UCSD-AML1 (cell line): ENCODE measurements around the gene STT3B.

Source experiments
- DNase-seq: peaks from one replicate; lab custom pipeline; 2025; ENCODE audit not compliant: unreplicated experiment; lab: John Stamatoyannopoulos, UW

Gene STT3B

DNA sequence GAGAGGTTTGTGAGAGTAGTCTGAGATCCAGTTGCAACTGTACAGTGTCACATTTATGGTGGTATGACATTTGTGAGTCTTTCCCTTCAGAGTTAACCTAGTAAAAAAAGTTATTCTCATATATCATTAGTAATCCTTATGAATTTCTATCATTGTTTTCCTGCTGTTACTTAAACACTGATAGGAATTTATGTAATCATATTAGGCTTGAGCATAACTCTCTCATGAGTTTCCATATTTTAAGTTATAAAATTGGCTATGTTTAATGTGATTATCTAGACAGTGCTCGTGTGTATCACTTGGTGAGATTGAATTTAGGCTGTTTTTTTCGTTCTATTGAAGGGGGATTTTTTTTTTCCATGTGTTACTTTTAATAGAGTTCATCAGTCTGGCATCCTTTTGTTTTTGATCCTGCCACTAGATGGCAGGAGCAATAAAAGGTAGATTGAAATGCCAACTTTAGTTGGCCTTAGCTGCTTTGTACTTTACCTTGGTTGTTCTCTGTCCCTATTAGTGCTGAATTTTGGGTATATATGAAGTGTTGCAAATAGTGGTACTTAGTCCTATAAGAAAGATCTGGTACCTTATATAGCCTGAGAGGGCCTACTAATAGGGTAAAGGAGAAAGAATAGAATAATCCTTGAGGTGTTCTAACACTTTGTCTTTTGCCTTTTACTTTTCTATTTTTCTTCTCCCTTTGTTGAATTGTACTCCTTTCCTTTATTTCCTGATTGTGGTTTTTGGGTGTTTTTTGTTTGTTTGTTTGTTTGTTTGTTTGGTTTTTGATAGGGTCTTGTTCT is 17.9 kb downstream of the STT3B start:
- DNase-seq, result no peak

DNA sequence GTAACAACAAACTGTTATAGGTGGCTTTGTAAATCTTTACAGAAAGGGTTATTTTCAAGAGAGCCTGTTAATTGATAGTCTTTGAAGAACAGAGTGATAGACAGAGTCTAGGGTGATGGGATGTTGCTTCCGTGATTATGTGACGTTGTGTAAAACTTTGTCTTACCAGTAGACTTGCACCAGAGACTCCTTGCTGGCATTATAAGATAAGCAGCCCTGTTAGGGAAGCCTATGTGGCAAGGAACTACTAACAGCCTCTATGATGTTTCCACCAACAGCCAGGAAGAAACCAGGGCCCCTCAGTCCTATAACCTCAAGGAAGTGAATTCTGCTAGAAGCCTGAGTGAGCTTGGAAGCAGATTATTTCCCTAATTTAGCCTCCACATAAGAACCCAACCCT is 18.9 kb downstream of the STT3B start:
- DNase-seq, result no peak

DNA sequence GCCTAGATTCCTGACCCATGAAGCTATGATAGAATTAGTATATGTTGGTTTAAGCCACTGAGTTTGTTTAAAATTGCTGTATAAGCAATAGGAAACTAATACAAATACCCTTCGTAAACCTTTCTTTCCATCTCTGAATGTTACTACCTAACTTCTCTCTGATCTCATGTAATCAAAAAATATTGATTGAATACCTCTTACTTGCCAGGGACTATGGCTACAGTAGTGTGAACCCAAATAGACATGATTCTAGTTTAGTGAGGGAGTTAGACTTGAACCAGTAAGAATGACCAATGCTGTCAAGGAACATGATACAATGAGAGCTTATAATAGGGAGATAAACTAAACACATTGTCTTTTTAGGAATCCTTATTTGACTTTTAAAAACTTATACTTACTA is 19.4 kb downstream of the STT3B start:
- no peak for DNase-seq

DNA sequence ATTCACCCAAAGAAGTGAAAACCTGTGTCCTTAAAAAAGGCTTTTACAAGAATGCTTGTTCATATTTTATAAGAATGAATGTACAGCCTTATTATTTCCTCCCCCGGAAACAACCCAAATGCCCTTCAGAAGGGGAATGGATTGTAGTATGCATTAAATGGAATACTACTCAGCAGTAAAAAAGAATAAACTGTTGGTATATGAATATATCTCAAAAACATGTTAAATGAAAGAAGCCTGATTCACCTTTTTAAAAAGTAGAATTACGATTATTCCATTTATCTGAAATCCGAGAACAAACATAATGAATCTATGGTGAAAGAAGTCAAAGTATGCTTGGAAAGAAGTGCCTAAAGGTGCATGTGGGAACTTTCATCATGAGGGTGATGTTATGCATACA is 20.5 kb downstream of the STT3B start:
- no peak for DNase-seq

DNA sequence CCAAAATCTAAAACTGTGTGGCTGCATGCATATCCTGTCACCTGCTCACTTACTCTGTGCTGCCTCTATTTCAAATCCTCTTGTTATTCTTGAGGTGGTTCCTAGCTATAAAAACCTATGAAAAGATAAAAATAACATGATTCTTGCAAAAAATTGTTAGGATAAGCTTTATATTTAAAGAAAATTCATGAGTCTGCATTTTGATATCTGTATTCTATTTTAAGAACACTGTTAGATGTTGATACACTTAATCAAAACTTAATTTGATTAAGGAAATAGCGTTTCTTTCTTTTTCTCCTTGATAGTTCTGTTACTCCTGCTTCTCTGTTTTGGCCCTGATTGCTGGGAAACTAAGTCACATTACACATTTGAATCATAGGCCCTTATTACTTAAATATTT is 22.5 kb downstream of the STT3B start:
- DNase-seq, result no peak

DNA sequence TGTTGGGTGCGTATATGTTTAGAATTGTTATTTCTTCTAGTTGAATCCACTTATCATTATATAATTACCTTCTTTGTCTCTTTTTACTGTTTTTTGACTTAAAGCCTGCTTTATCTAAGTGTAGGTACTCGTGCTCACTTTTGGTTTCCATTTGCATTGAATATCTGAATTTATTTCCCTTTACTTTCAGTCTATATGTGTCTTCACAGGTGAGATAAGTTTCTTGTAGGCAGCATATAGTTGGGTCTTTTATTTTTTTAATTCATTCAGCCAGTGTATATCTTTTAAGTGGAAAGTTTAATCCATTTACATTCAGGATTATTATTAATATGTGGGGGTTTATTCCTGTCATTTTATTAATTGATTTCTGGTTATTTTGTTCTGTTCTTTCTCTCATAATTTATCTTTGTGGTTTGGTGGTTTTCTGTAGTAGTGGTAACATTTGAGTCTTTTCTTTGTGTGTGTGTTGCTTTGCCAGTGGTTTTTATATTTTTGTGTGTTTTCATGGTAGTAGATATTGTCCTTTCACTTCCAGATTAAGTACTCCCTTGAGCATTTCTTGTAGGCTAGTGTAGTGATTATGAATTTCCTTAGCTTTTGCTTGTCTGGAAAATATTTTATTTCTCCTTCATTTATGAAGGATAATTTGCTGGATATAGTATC is 27.3 kb downstream of the STT3B start:
- no peak for DNase-seq

DNA sequence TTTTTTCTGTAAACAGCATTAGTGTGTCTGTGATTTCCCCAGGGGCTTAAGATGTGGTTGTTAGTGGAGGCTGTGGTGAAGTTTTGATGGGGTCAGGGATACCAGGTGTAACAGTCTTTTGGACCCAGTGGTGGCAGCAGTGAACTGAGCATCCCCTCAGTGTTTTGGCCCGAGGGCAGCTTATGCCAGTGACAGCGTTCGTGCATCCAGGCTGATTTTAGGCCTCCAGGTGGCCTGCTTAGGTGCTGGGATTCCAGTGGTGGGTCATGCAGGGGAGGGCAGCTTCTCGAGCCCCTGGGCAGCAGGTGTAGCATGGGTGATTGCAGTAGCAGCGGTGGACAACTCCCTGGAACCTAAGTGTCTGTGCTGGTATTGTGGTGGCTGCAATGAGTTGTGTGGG is 29.2 kb downstream of the STT3B start:
- DNase-seq, result no peak

DNA sequence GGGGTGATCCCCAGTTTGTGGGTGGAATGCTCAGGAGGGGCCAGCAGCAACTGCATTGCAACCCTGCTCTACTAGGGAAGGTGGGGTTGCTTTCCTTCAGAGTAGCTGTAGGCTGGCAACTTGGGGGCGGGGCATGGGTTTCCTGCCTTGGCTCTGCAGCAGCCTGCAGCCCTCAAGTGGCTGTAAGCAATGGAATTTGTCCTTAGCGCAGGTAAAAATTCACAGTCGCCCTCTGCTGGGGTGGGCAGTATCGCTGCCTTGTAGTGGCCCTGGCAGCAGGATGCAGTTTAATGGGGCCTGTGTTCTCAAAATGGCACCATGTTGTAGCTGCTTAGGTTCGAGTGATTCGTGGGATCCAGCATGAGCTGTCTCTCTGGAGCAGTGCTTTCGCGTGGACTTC is 29.8 kb downstream of the STT3B start:
- peak; percentile 21 for DNase-seq

DNA sequence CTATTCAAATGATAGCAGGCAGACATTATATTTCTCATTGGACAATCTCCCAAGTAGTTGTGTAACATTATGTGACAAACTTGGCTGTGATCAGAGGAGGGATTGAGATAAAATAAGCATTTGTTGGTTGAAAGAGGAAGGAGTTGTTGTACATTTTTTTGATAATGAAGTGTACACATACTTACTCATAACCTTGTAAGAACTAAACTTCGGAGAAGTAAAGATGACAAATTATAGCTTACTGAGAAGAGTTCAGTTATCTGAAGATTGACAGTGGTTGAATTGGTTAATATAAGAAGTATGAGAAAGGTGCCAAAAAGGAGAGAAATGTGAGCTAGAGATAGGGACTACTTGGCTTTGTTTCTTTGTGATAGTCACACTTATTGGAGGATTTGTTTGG is 32.6 kb downstream of the STT3B start:
- DNase-seq, result no peak

DNA sequence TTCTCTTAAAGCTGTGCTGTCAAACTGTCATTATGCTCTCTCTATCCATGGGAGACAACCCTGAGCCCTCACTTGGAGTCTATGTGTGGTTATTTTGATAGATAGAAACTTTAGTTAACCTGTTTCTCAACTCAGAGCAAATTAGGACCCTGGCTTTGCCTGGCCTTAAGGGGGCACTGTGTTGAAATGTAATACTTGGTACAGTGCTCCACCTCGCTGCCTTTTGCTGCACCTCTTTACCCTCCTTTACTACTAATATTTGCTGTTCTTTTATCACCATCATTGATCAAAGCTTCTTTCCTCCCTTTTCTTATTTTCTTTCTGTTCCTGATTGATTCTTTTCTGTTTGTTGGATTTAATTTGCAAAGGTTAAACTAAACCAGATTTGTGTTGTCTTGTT is 34.3 kb downstream of the STT3B start:
- no peak for DNase-seq

DNA sequence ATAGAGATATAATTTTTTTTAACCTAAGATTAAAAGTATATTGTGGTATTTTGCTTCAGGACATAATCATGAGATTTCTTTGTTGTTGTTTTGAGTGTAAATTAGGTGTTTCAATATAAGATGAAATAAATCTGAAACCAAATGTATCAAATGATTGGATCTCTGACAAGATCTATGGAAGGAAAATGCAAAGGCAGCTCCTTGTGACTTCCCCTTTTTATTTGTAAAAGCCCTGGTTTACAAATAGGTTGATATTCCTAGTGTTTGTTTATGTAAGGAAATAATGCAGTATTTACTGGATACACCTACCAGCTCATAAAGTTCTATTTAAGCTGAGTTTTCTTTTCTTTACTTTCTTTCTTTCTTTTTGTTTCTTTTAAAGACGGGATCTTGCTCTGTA is 35.9 kb downstream of the STT3B start:
- DNase-seq, result no peak

DNA sequence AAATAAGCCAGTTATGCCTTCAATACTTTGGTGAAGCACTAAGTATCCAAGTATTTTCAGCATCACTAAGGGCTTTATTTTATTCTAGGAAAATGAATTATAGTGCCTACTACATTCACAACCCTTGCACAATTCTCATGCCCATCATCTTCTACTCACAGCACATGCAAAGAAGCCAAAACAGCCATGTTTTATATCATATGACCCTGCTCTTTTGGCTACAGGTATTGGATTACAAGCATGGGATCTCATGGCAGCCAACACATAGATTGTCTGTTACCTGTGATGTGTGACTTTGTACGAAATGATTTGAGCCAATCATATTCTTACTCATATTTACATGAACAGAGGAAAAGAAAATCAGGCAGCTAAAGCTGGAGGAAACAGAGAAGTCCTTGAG is 38.6 kb downstream of the STT3B start:
- no peak for DNase-seq

DNA sequence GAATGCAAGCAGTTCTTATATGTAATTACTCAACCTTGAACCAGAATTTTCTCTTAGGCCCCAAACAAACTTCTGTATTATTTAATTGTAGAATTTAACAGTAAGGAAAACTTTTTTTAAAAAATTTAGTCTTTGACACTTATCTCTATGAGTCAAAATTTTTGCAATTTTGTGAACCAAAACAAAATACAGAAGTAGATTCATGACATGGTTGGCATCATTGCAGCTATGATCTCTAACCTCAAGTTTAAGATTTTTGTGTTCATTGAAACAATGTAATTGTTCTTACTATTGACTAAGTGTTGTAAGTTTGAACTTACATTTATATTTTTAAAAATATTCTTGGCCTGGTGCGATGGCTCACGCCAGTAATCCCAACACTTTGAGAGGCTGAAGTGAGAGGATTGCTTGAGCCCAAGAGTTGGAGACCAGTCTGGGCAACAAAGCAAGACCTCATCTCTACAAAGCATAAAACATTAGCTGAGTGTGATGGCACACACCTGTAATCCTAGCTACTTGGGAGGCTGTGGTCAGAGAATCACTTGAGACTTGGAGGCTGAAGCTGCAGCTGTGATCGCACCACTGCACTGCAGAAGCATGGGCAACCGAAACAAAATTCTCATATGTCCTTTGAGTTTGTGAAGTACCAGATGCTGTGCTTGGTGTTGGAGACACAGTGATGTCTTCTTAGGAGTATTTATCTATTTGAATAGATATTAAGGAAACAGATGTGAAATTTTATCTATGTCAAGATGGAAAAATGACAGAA is 39.7 kb downstream of the STT3B start:
- no peak for DNase-seq

DNA sequence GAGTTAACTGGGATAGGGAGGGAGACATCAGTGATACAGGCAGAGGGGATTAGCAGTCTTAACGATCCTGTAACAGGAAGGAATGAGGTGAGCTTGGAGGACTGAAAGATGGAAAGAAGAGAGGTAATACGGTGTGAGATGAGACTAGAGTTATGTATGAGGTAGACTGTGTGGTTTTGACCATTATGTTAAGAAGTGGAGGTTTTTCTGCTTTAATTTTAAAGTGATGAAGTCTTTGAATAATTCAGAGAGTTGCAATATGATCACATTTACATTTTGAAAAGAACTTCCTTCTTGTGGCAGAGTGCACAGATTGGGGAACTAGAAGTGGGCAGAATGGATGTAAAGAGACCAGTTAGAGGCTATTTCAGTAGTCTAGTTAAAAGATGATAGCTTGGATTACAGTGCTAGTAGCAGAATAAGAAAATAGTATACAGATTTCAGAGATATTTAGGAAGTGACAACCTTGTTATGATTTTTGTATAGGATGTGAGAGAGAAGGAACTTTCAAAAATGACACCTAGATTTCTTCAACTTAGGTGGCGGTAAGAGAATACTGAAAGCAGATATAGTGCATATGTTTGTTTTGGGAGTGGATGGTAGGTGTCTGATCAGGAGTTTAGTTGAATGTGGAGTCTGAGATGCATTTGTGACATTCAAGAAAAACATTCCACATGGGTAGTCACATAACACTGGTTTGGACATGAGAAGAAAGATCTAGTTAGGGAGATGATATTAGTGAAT is 40.5 kb downstream of the STT3B start:
- no peak for DNase-seq

DNA sequence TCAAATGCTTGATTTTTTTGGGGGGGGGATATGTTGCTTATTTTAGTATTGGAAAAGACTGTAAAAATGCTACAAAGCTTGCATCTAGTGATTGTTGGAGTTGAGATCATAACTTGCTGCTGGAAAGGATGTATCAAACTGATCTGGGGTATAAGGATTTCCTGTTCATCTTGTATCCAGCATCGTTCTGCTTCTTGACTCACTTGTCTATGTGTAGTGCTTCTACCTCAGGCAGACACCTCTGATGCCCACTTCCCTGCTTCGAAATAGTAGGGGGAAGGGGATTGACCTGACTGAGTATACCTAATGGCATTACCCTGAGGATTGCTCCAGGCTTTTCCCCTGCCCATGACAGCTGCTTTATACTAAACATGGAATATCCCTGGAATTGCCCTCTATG is 42.7 kb downstream of the STT3B start:
- DNase-seq, result no peak

DNA sequence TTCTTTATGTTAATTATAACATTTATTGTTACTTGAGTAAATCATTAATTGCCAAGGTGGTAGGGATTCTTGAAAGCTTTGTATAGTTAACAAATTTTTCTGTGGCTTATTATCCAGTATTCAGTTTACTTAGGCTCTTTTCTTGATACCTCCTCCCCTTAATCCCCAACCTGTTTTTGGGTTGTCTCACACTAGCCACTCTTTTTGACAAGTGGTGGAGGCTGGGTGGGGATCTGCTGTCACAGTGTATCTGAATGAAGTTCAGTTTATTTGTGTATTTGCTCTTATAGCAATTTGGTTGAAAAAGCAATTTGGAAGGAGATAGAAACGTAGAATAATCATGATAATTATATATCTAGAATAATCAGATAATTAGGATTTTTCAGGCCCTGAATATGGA is 43.8 kb downstream of the STT3B start:
- no peak for DNase-seq

DNA sequence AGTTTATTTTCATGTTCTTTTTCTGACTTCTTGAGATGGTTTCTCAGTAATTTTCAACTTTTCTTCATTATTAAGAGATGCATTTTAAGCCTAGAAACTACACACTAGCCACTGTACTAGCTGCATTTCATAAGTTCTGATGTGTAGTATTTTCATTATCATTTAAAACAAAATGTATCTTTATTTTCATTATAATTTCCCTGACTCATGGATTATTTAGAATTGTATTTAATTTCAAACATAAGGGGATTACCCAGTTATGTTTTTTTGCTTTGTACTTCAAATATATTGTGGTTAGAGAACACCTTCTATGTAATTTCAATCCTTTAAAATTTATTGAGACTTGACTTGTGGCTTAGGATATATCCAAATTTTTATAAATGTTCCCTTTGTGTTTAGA is 44.5 kb downstream of the STT3B start:
- DNase-seq, result no peak

DNA sequence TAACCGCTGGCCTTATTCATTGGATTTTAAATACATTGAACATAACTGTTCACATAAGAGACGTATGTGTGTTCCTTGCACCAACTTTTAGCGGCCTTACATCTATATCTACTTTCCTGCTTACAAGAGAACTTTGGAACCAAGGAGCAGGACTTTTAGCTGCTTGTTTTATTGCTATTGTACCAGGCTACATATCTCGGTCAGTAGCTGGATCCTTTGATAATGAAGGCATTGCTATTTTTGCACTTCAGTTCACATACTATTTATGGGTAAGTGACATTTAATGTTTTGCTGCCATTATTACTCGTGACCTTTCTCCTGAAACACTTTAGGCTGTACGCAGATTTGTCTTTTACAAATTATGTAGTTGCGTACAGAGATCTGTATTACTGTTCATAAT is 47.1 kb downstream of the STT3B start:
- no peak for DNase-seq

DNA sequence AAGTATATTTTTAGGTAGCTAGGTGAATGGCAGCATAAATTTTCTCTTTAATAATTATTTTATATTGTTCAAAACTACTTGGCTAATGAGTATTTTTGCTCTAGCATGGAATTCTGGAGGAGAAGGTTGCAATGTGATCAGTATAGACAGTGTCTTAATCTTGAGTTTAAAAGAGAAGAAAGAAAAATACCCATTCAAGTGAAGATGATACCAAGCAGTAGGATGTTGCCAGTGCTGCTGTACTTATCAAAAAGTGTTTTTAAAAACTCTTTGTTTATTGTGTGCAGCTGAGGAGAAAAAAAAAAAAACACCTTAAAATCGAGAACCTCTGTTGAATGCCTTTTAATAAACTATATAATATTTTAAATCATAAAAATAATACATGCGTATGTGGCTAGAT is 47.9 kb downstream of the STT3B start:
- DNase-seq, result no peak

DNA sequence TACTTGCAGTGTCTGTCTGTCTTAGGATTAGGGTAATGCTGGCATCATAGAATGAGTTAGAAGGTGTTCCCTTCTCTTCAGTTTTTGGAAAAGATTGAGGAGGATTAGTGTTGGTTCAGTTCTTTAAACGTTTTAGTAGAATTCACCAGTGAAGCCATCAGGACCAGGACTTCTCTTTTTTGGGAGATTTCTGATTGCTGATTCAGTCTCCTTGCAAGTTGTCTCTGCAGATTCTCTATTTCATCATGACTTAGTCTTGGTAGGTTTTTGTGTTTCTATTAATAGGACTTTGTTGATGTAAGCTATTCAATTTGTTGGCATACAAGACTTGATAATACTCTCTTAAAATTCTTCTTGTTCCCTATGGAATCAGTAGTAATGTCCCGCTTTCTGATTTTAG is 48.9 kb downstream of the STT3B start:
- DNase-seq, result no peak

DNA sequence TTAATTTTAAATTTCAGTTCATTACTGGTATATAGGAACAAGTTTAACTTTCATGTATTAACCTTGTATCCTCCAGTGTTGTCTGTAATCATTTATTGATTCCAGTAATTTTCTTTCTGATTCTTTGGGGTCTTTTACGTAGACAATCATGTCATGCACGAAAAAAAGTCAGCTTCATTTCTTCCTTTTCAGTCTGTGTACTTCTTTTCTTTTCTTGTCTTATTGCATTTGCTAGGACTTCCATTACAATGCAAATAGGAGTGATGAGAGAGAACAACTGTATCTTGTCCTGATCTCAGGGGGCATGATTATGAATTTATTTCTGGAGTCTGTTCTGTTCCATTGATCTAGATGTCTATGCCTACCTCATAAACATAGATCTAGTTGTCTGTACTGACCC is 56.5 kb downstream of the STT3B start:
- DNase-seq, result no peak
